ENCODE results near the gene RCE1. TPM values are rescaled to one million over a fixed set of nuclear protein-coding genes. Genes with fewer than 3 reads are reported as not detected.

Gene RCE1
- total RNA-seq, 1 donor: 18.1 TPM

GRCh38 chr11:66861774-66862558 lies 18.7 kb downstream of the RCE1 start:
- Histone ChIP-seq H3K36me3 (ENCODE audit: insufficient read depth, low read length) (no peaks in the 10 kb centered on the region), H3K9me3 (ENCODE audit: low read depth, low read length) (no peaks in the 10 kb centered on the region), H3K4me2 (ENCODE audit: insufficient read depth, low read length) (no peak overlapping the region), H4K20me1 (ENCODE audit: insufficient read depth, low read length) (no peaks in the 10 kb centered on the region), H3K27me3 (ENCODE audit: insufficient read depth, low read length) (no peaks in the 10 kb centered on the region), H3K27ac (ENCODE audit: low read depth, low read length) (no peak overlapping the region), H3K4me3 (ENCODE audit: insufficient read depth, low read length) (no peak overlapping the region), H3K4me1 (ENCODE audit: insufficient read depth, low read length) (no peaks in the 10 kb centered on the region), H3K79me2 (ENCODE audit: insufficient read depth, low read length) (no peaks in the 10 kb centered on the region), H2AFZ (ENCODE audit: low read length) (no peak overlapping the region)
- TF ChIP-seq CTCF (IDR thresholded peaks at IDR 0.05; ENCODE audit: extremely low read depth, low read depth, low read length): no peak
- DNase-seq (ENCODE audit: insufficient read length, low spot score, missing footprints): peak; percentile 81

GRCh38 chr11:66862559-66863037 lies 19.4 kb downstream of the RCE1 start:
- H3K4me1 ChIP-seq (ENCODE audit: insufficient read depth, low read length): no peaks in the 10 kb centered on the region
- peak; percentile 72 for DNase-seq (ENCODE audit: insufficient read length, low spot score, missing footprints)
- H3K27me3 ChIP-seq (ENCODE audit: insufficient read depth, low read length): no peaks in the 10 kb centered on the region
- no peaks in the 10 kb centered on the region for H3K79me2 ChIP-seq (ENCODE audit: insufficient read depth, low read length)
- H3K9me3 ChIP-seq (ENCODE audit: low read depth, low read length): no peaks in the 10 kb centered on the region
- H3K4me2 ChIP-seq (ENCODE audit: insufficient read depth, low read length): no peak overlapping the region
- no peak overlapping the region for H2AFZ ChIP-seq (ENCODE audit: low read length)
- TF ChIP-seq CTCF (IDR thresholded peaks at IDR 0.05; ENCODE audit: extremely low read depth, low read depth, low read length): no peak
- no peaks in the 10 kb centered on the region for H4K20me1 ChIP-seq (ENCODE audit: insufficient read depth, low read length)
- no peak overlapping the region for H3K27ac ChIP-seq (ENCODE audit: low read depth, low read length)
- no peaks in the 10 kb centered on the region for H3K36me3 ChIP-seq (ENCODE audit: insufficient read depth, low read length)
- H3K4me3 ChIP-seq (ENCODE audit: insufficient read depth, low read length): no peak overlapping the region

GRCh38 chr11:66863428-66864125 lies 20.3 kb downstream of the RCE1 start:
- H3K79me2 ChIP-seq (ENCODE audit: insufficient read depth, low read length): no peaks in the 10 kb centered on the region
- H2AFZ ChIP-seq (ENCODE audit: low read length): no peak overlapping the region
- H3K27ac ChIP-seq (ENCODE audit: low read depth, low read length): no peak overlapping the region
- no peaks in the 10 kb centered on the region for H3K36me3 ChIP-seq (ENCODE audit: insufficient read depth, low read length)
- H4K20me1 ChIP-seq (ENCODE audit: insufficient read depth, low read length): no peaks in the 10 kb centered on the region
- H3K4me1 ChIP-seq (ENCODE audit: insufficient read depth, low read length): no peaks in the 10 kb centered on the region
- no peak overlapping the region for H3K4me3 ChIP-seq (ENCODE audit: insufficient read depth, low read length)
- peak; percentile 73 for DNase-seq (ENCODE audit: insufficient read length, low spot score, missing footprints)
- no peaks in the 10 kb centered on the region for H3K9me3 ChIP-seq (ENCODE audit: low read depth, low read length)
- no peak for TF ChIP-seq CTCF (IDR thresholded peaks at IDR 0.05; ENCODE audit: extremely low read depth, low read depth, low read length)
- no peak overlapping the region for H3K4me2 ChIP-seq (ENCODE audit: insufficient read depth, low read length)
- no peaks in the 10 kb centered on the region for H3K27me3 ChIP-seq (ENCODE audit: insufficient read depth, low read length)
